Measurements from ENCODE around the gene SLC44A5.

- TF ChIP-seq CTCF (conservative IDR thresholded peaks at IDR 0.05 in 1 of 2, IDR thresholded peaks at IDR 0.05 in 1 of 2; ENCODE audit: extremely low read depth in 1 of 2, insufficient read depth in 1 of 2, low read depth in 1 of 2, low read length in 2 of 2) (no peak), EZH2 (IDR thresholded peaks at IDR 0.05; ENCODE audit: borderline replicate concordance, low read length) (no peak)
These were observed 272.1 kb downstream of the SLC44A5 start for GRCh38 chr1:75338616-75339483.

Data from mammary epithelial cell (primary cell).